ENCODE data around the gene PPP6R1.

The PPP6R1 gene

DNA sequence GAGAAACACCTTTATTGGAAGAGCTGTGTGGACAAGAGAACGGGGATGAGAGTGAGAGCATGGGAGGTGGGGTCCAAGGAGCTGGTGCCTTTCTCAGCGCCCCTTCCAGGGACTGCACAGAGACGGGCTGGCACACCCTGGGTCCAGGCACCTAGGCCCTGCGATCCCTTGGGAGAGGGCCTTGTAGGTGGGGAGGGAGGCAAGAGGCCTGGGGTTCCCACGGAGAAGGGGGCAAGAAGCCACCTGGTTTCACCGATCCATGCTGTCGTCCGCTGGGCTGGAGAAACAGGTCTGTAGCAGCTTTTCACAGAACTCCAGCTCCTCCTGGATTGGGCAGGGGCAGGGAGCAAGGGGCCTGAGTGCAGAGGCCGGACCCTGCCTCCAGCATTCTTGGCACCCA lies 3.5 kb upstream of the PPP6R1 start:
- no peak for DNase-seq (ENCODE audit: low read depth in 1 of 2, low spot score in 1 of 2)
- TF ChIP-seq JUND (IDR thresholded peaks at IDR 0.05; ENCODE audit: low read depth) = no peak
- in situ Hi-C loops (cut with HindIII; ENCODE audit: low pct_unique_long_range_greater_than_20kb, low sequenced_read_pairs) = no loop called here

DNA sequence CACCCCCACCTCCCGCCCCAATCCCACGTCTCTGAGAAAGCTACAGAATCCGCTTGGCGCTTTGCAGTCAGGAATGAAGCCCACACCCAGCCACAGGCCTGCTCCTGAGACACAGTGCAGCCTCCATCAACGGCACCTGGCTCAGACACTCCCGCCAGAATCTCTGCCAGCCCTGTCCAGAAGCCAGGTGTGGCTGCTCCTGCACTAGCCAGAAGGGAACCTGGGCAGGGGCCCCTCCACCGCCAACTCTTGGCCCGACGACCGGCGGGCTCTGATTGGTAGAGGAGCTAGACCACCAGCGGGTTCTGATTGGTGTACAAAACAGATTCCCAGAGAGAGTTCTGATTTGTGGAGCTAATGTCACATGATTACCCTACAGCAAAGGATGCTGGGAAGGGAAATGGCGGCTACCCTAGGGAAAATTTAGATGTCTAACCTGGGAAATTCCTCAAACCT lies 2.9 kb upstream of the PPP6R1 start:
- no peak for DNase-seq (ENCODE audit: low read depth in 1 of 2, low spot score in 1 of 2)
- in situ Hi-C loops (cut with HindIII; ENCODE audit: low pct_unique_long_range_greater_than_20kb, low sequenced_read_pairs) = no loop called here
- no peak for TF ChIP-seq JUND (IDR thresholded peaks at IDR 0.05; ENCODE audit: low read depth)

DNA sequence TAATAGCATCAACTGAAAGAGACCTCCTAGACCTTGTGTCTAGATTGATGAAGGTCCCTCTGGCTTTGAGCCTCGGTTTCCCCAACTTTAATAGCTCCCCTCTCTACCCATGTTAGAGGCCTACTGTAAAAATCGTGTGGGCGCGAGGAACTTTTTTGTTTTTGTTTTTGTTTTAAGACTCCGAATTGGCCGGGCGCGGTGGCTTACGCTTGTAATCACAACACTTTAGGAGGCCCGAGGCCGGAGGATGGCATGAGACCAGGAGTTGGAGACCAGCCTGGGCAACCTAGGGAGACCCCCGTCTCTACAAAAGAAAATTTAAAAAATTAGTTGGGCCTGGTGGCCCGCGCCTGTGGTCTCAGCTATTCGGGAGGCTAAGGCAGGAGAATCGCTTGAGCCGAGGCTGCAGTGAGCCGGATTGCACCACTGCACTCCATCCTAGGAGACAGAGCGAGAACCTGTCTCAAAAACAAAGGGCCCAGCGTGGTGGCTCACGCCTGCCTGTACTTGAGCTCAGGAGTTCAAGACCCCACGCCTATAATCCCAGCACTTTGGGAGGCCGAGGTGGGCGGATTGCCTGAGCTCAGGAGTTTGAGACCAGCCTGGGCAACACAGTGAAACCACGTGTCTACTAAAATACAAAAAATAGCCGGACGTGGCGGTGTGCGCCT lies 858 bp upstream of the PPP6R1 start:
- no peak for TF ChIP-seq JUND (IDR thresholded peaks at IDR 0.05; ENCODE audit: low read depth)
- in situ Hi-C loops (cut with HindIII; ENCODE audit: low pct_unique_long_range_greater_than_20kb, low sequenced_read_pairs) = no loop called here
- no peak for DNase-seq (ENCODE audit: low read depth in 1 of 2, low spot score in 1 of 2)

DNA sequence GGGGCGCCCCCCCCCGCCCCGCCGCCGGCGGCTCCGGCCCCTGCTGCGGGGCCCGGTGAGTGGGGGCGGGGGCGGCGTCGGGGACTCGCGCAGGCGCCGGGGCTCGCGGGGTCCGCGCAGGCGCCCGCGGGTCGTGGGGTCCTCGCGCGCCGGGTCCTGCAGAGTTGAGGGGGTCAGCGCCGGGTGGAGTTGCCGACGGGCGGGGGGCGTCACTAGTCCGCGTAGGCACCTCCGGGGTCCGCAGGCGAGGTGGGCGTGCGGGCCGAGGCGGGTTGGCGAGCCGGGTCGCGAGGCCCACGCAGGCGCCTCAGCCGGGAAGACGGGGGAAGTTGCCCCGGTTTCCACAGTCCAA lies 365 bp downstream of the PPP6R1 start:
- no peak for TF ChIP-seq JUND (IDR thresholded peaks at IDR 0.05; ENCODE audit: low read depth)
- in situ Hi-C loops (cut with HindIII; ENCODE audit: low pct_unique_long_range_greater_than_20kb, low sequenced_read_pairs) = no loop called here
- DNase-seq (ENCODE audit: low read depth in 1 of 2, low spot score in 1 of 2) = no peak

DNA sequence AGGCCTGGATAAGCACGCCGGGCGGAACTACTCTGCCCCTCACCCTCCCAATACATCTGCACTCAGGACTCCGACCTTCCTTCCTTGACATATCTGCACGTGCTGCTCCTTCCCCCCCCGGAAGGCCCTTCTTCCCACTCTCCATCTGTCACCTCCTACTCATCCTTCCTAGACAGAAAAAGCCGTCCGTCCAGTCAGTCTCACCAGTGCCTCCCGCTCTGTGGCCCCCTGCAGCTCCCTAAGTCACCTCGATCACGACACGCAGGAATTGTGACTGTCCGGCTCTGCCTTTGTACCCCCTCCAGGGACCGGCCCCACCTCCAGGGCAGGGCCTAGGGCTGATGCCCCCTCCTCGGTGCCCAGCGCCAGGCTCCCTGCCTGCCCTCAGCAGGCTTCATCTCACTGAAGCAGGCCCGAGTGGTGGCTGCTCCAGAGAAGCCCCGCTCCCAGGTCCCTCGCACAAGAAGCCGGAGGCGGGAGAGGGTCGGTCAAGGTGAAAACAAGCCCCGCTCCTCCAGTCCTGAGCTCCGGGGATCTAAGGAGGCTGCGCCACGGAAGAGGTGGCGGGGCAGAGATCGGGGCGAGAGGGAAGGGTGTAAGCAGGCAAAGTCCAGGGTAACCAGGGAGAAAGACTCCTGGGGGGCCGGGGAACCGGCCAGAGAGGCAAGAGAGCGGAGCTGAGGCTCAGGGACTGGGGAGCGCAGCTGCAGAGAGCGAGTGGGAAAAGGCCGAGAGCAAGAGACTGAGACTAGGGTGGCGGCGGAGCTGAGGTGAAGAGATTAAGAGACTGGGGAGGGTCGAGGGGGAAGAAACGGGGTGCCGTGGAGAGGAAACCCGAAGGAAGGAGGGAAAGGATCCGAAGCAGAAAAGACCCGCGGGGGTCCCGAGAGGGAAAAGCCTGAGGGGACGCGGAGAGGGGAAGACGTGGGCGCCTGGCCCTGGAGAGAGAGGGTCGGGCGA lies 1.1 kb downstream of the PPP6R1 start:
- in situ Hi-C loops (cut with HindIII; ENCODE audit: low pct_unique_long_range_greater_than_20kb, low sequenced_read_pairs) = no loop called here

DNA sequence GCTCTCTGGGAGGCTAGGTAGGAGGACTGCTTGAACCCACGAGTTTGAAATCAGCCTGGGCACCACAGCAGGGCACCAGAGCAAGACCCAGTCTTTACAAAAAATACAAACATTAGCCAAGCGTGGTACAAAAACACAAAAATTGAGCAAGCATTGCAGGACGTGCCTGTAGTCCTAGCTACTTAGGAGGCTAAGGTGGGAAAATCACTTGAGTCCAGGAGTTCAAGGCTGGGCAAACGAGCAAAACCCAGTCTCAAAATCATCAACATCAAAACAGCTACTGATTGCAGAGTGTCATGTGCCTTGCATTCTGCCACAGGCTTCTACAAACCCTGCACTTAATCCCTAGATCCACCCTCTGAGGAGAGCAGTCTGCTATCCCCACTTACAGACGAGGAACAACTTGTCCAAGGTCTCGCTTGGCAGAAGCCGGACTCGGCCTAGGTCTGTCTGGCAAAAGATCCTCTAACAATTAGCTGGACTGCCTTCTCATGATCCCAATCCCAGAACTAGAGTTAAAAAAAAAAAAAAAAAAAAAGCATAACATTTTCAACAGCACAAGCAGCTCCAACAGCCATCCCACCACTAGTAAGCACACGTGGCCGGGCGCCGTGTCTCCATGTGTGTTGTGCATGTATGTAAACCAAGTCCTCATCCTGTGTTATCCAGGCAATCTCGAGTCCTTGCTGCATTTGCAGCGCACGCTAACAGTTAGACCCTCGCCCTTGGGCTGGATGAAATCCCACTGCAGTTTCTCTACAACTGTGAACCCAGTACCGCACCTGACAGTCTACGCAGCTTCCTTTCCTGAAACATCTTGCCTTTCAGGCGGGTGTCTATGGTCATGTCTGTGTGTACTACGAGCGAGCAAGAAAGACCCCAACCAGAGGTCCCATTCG lies 2.0 kb downstream of the PPP6R1 start:
- in situ Hi-C loops (cut with HindIII; ENCODE audit: low pct_unique_long_range_greater_than_20kb, low sequenced_read_pairs) = no loop called here
- DNase-seq (ENCODE audit: low read depth in 1 of 2, low spot score in 1 of 2) = no peak
- no peak for TF ChIP-seq JUND (IDR thresholded peaks at IDR 0.05; ENCODE audit: low read depth)

More for the DNA sequence above, 1.1 kb downstream of the PPP6R1 start:
- peak in 1 of 2 experiments; percentile 13 for DNase-seq (ENCODE audit: low read depth in 1 of 2, low spot score in 1 of 2)
- TF ChIP-seq JUND (IDR thresholded peaks at IDR 0.05; ENCODE audit: low read depth) = no peak

DNA sequence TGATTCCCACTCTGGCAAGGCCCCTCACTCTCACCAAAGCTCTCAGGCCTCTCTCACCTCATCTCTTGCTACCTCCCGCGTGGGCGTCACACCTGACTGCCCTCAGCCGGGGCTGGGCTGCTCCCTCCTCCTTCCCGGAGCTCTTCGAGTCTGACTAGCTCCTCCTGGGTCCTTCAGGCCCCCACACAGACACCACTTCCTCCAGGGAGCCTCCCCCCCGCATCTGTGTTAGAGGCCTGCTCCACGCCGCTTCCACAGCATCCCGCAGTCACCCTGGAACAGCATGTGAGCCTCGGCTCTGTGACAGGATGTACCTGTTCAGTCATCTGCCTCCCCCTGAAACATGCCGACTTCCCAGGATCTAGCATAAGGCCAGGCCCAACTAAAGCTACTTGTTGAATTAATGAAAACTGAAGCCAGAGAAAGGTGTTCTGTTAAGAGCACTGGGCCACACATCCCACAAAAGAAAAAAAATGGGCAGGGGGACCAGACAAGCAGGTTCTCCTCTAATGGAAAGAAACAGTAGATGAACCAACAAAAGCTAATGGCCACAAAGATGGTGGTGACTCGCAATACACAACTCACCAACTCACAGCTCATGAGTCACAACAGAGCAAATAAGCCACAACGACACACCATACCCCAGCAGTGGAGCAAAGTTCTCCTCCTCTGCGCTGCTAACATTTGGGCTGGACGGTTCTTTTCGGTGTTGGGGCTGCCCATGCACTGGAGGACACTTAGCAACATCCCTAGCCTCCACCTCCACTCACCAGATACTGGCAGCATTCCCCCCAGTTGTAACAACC lies 3.0 kb downstream of the PPP6R1 start:
- no peak for TF ChIP-seq JUND (IDR thresholded peaks at IDR 0.05; ENCODE audit: low read depth)
- in situ Hi-C loops (cut with HindIII; ENCODE audit: low pct_unique_long_range_greater_than_20kb, low sequenced_read_pairs) = no loop called here
- no peak for DNase-seq (ENCODE audit: low read depth in 1 of 2, low spot score in 1 of 2)

DNA sequence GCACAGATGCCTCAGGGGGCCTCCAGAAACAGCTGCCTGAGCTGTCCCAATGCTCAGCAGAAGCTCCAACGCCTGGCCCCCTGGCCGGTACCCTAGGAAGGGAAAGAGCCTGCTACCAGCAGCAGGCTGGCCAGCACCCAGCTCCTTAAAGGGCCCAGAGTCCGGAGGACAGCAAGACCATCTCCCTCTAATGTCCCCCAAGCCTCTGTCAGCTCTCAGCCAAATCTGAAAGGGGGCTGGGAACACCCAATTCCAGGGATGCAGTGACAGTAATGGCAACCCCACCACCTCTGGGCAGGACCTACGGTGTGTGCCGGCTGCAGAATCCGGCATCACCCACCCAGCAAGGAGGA lies 4.2 kb downstream of the PPP6R1 start:
- DNase-seq (ENCODE audit: low read depth in 1 of 2, low spot score in 1 of 2) = no peak
- in situ Hi-C loops (cut with HindIII; ENCODE audit: low pct_unique_long_range_greater_than_20kb, low sequenced_read_pairs) = no loop called here
- no peak for TF ChIP-seq JUND (IDR thresholded peaks at IDR 0.05; ENCODE audit: low read depth)

DNA sequence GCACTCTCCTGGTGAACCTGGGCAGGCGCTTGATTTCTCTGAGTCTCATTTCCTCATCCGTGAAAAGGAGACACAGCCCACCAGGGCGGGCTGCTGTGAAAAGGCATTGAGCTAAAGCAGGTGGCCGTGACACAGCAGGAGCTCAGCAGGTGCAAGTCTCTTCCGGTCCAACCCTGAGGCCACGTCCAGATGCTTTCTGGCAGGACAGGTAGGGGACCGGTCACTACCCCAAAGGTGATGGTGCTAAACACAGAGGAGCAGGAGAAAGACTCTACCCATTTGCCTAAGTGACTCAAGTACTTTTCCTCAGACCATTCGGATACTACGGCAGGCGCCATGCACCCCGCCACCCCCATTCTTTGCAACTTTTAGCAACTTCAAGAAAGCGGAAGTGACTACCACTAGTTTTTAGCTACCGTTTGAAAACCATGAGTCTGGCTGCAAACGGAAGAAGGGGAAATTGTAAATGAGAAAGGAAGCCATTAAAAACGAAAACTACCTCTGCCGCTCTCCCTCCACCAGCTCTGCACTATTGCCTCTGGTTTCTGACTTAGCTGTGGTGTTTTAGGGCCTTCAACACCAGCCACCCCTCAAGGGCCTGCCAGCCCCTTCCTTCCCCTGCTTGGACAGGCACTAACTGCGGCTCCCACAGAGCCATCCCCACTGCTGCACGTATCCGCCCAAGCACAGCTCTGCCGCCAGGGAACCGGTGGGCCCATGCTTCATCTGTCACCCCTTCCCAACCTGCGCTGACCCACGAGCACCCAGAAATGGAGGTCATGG lies 4.8 kb downstream of the PPP6R1 start:
- TF ChIP-seq JUND (IDR thresholded peaks at IDR 0.05; ENCODE audit: low read depth) = no peak
- no peak for DNase-seq (ENCODE audit: low read depth in 1 of 2, low spot score in 1 of 2)
- in situ Hi-C loops (cut with HindIII; ENCODE audit: low pct_unique_long_range_greater_than_20kb, low sequenced_read_pairs) = no loop called here

DNA sequence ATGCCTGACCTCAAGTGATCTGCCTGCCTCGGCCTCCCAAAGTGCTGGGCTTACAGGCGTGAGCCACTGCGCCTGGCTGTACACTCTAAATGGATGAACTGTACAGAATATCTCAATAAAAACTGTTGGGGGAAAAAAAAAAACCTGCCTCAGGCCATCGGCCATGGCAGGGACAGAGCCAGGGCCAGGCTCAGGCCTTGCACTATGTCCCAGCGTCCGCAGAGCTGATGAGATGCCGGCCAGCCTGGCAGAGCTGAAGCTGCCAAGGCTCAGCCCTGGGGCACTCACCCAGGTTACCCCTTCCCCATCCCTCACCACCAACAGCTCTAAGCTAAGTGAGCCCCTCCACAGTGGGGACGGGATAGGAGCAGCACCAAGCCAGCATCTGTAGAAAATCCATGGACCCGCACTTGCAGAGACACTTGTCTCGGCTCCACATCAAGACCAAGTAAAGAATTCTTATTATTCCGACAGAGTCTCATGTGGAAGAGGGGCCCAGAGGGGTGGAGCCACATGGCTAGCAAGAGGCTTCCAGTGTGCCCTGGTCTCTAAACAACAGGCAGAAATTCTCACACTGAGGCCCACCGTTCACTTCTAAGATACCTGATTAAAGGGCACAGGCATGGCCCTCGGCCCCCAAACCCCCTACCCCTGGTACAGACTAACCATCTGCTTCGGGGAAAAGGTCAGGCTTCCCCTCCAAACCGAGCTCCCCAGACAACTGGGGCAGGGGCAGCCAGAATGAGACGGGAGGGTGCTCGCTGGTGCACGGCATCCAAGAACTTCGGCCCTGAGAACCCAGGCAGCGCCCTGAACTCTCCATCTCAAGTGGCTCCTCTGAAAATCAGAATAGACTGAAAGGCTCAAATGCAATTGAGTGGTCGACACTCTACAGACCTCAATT lies 5.8 kb downstream of the PPP6R1 start:
- in situ Hi-C loops (cut with HindIII; ENCODE audit: low pct_unique_long_range_greater_than_20kb, low sequenced_read_pairs) = no loop called here
- TF ChIP-seq JUND (IDR thresholded peaks at IDR 0.05; ENCODE audit: low read depth) = no peak
- no peak for DNase-seq (ENCODE audit: low read depth in 1 of 2, low spot score in 1 of 2)
